HG03558 (cell line): Measurements from ENCODE around the gene REEP6.

Experiments
- ATAC-seq: cut with Tn5 transposase; IDR thresholded peaks from one replicate; pipeline ENCODE4 v1.9.1; 2021; ENCODE audit warnings: moderate number of reproducible peaks; ENCODE audit not compliant: unreplicated experiment; ENCODE audit errors: extremely low read depth

Gene REEP6

DNA sequence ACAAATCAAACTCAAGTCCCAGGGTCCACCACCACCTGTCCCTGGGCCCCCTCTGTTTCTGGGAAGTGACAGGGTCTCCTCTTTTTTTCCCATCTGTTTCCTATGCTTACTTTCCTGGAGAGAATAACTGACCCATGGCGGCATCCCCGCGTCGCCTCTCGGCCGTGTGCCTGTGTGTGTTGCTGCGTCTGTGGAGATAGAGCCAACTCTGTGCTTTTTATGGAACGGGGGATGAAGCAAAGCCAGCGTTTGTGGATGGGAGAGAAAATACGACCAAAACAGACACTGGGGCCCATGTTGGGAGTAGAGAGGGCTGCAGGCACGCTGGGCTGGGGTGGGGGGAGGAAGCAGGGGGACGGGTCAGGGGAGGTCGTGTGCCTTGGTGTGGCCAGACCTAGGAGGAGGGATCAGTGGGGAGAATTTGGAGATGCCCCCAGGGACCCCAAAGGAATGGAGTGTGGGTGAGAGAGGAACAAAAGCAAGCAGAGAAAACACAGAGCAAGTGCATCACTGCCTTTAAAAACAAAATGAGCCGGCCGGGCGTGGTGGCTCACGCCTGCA is 49.5 kb downstream of the REEP6 start:
- ATAC-seq = no peak
